Mesendoderm (in vitro differentiated cells): ENCODE results near the gene TNNI2.
A peak's percentile ranks its signal among the peaks of the same experiment; 100 is the strongest.
"Not testable (repeated sequence)": the region's sequence is repeated elsewhere in the genome, so short reads cannot be mapped to it uniquely, and the experiment has no call there.

Experiments
- DNase-seq: peaks from one replicate; pipeline ENCODE4 v3.0.0; 2013
- H2AK5ac ChIP-seq: 2 replicates; pipeline ENCODE4 v1.6.1; 2013; ENCODE audit warnings: low read length, inconsistent platforms
- H2BK120ac ChIP-seq: 2 replicates; pipeline ENCODE4 v1.6.1; 2013; ENCODE audit warnings: low read depth, mild to moderate bottlenecking, low read length, moderate library complexity, mixed read lengths
- H2BK15ac ChIP-seq: replicated peaks from 2 replicates; pipeline ENCODE4 v1.6.1; 2013; ENCODE audit warnings: low read depth, mild to moderate bottlenecking, moderate library complexity
- H2BK5ac ChIP-seq: 2 replicates; pipeline ENCODE4 v1.6.1; 2013; ENCODE audit warnings: low read length, inconsistent platforms
- H3K18ac ChIP-seq: 2 replicates; pipeline ENCODE4 v1.6.1; 2013; ENCODE audit warnings: mild to moderate bottlenecking, low read length, mixed read lengths
- H3K23ac ChIP-seq: one replicate; pipeline ENCODE4 v1.6.1; 2013; ENCODE audit warnings: low read length
- H3K27ac ChIP-seq: 2 replicates; pipeline ENCODE4 v1.5.1; 2013; ENCODE audit warnings: low read depth, mild to moderate bottlenecking, inconsistent platforms, low read length, moderate library complexity
- H3K27me3 ChIP-seq: 2 replicates; pipeline ENCODE4 v1.6.1; 2013; ENCODE audit warnings: low read length, control low read depth, mild to moderate bottlenecking, inconsistent platforms; ENCODE audit not compliant: insufficient read depth, poor library complexity
- H3K36me3 ChIP-seq: 2 replicates; pipeline ENCODE4 v1.6.1; 2013; ENCODE audit warnings: low read length, inconsistent platforms; ENCODE audit not compliant: control insufficient read depth, insufficient read depth
- H3K4ac ChIP-seq: one replicate; pipeline ENCODE4 v1.6.1; 2013; ENCODE audit warnings: low read depth, mild to moderate bottlenecking, low read length, moderate library complexity
- H3K4me1 ChIP-seq: 2 replicates; pipeline ENCODE4 v1.6.1; 2013; ENCODE audit warnings: low read depth, low read length, inconsistent platforms; ENCODE audit not compliant: control insufficient read depth
- H3K4me2 ChIP-seq: 2 replicates; pipeline ENCODE4 v1.6.1; 2013; ENCODE audit warnings: low read length
- H3K4me3 ChIP-seq: 2 replicates; pipeline ENCODE4 v1.5.1; 2013; ENCODE audit warnings: mild to moderate bottlenecking, low read length
- H3K56ac ChIP-seq: one replicate; pipeline ENCODE4 v1.6.1; 2013; ENCODE audit warnings: low read length
- H3K79me1 ChIP-seq: 2 replicates; pipeline ENCODE4 v1.6.1; 2013; ENCODE audit warnings: low read length, inconsistent platforms
- H3K79me2 ChIP-seq: 2 replicates; pipeline ENCODE4 v1.6.1; 2013; ENCODE audit warnings: mild to moderate bottlenecking, low read length; ENCODE audit not compliant: control insufficient read depth, insufficient read depth
- H3K9ac ChIP-seq: 2 replicates; pipeline ENCODE4 v1.6.1; 2013; ENCODE audit warnings: low read length, inconsistent platforms
- H4K5ac ChIP-seq: one replicate; pipeline ENCODE4 v1.6.1; 2013; ENCODE audit warnings: low read length
- H4K8ac ChIP-seq: one replicate; pipeline ENCODE4 v1.6.1; 2013; ENCODE audit warnings: low read depth, mild to moderate bottlenecking, control low read depth, low read length, moderate library complexity
- WGBS: extraction: QIAGEN DNeasy Blood & Tissue Kit; methylation state at CpG from one replicate; pipeline ENCODE4 v1.1.7; 2013; ENCODE audit warnings: low lambda C conversion rate, missing lambda C conversion rate; ENCODE audit not compliant: insufficient coverage; ENCODE audit errors: extremely low coverage; 5-methylcytosine and 5-hydroxymethylcytosine counted together

Gene TNNI2

DNA sequence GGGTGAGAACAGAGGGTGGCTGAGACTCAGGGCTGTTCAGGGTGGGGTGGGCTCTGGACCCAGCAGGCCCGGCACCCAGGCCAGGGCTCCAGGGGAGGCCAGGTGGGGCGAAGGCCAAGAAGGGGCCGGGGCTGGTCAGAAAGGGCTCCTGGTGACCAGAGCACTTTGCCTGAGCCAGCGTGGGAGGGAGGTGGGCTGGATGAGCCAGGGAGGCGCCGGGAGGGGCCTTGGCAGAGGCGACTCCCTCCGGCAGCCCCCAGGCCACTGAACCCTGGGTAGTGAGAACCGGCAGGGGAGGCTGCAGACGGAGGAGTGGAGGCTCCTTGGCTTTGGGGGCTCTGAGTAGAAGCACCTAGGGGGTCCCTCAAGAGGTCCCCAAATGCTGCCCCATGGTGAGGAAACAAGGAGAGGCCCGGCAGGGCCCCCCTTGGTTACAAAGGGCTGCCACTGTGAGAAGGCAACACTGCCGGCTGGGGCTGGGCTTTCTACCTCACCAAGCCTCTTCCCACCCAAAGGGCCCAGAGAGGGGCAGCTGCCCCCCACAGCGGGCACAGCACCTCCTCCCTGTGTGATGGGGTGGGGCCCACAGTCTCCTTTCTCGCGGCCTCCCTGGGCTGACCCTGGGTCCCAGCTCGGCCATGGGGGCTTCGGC is 35.8 kb downstream of the TNNI2 start:
- H2BK120ac ChIP-seq, H3K18ac ChIP-seq, H3K79me2 ChIP-seq, H3K23ac ChIP-seq, H2BK15ac ChIP-seq, H4K8ac ChIP-seq, H3K56ac ChIP-seq, H3K9ac ChIP-seq, DNase-seq, H3K27ac ChIP-seq, H3K4me1 ChIP-seq, H2BK5ac ChIP-seq, H3K79me1 ChIP-seq, H2AK5ac ChIP-seq, H4K5ac ChIP-seq, H3K4me2 ChIP-seq, H3K4ac ChIP-seq, H3K27me3 ChIP-seq, H3K4me3 ChIP-seq, H3K36me3 ChIP-seq: not testable (repeated sequence)
- WGBS, result no CpG with 5 or more reads among the region's 17 CpGs

- Histone ChIP-seq H2AK5ac (no peak overlapping the region), H3K27ac (no peak overlapping the region), H3K4ac (no peak overlapping the region), H3K79me2 (no peaks in the 10 kb centered on the region), H3K18ac (no peak overlapping the region), H3K4me1 (no peaks in the 10 kb centered on the region), H3K36me3 (no peaks in the 10 kb centered on the region), H3K4me3 (no peak overlapping the region), H3K79me1 (no peaks in the 10 kb centered on the region), H3K56ac (no peak overlapping the region), H3K27me3 (no peaks in the 10 kb centered on the region), H3K9ac (no peak overlapping the region), H2BK120ac (no peak overlapping the region), H2BK15ac (no peak overlapping the region), H4K8ac (no peak overlapping the region), H2BK5ac (no peak overlapping the region), H3K4me2 (no peak overlapping the region), H3K23ac (no peak overlapping the region), H4K5ac (no peak overlapping the region)
- no CpG with 5 or more reads among the region's 28 CpGs for WGBS
- DNase-seq, result no peak
Measured at GRCh38 chr11:1875093-1875850, 36.5 kb downstream of the TNNI2 start.

GRCh38 chr11:1875851-1876301 is 37.1 kb downstream of the TNNI2 start:
- not testable (repeated sequence) for H4K5ac ChIP-seq, H3K27me3 ChIP-seq, H2BK15ac ChIP-seq, H2BK120ac ChIP-seq, H3K9ac ChIP-seq, H3K79me2 ChIP-seq, DNase-seq, H3K18ac ChIP-seq, H3K4me1 ChIP-seq, H3K36me3 ChIP-seq, H2AK5ac ChIP-seq, H3K4ac ChIP-seq, H3K4me2 ChIP-seq, H2BK5ac ChIP-seq, H3K23ac ChIP-seq, H3K56ac ChIP-seq, H3K79me1 ChIP-seq, H4K8ac ChIP-seq, H3K4me3 ChIP-seq, H3K27ac ChIP-seq
- WGBS, result no CpG with 5 or more reads among the region's 13 CpGs

GRCh38 chr11:1876361-1877063 is 37.7 kb downstream of the TNNI2 start:
- no CpG with 5 or more reads among the region's 26 CpGs for WGBS
- DNase-seq, result peak; percentile 62
- H2BK15ac ChIP-seq, result no peak overlapping the region
- no peak overlapping the region for H3K4me2 ChIP-seq
- no peak overlapping the region for H4K5ac ChIP-seq
- no peak overlapping the region for H3K4me3 ChIP-seq
- peak overlapping the region; percentile 56 for H3K56ac ChIP-seq
- no peak overlapping the region for H2AK5ac ChIP-seq
- no peak overlapping the region for H3K23ac ChIP-seq
- no peaks in the 10 kb centered on the region for H3K27me3 ChIP-seq
- H3K36me3 ChIP-seq, result no peaks in the 10 kb centered on the region
- H3K27ac ChIP-seq, result no peak overlapping the region
- H3K79me2 ChIP-seq, result no peaks in the 10 kb centered on the region
- no peak overlapping the region for H3K4ac ChIP-seq
- H2BK5ac ChIP-seq, result no peak overlapping the region
- no peak overlapping the region for H3K18ac ChIP-seq
- no peak overlapping the region for H3K9ac ChIP-seq
- H2BK120ac ChIP-seq, result no peak overlapping the region
- no peaks in the 10 kb centered on the region for H3K79me1 ChIP-seq
- H4K8ac ChIP-seq, result no peak overlapping the region
- H3K4me1 ChIP-seq, result no peaks in the 10 kb centered on the region

- no peak overlapping the region for H3K4me2 ChIP-seq
- no peak overlapping the region for H3K18ac ChIP-seq
- H3K4ac ChIP-seq, result no peak overlapping the region
- no peak overlapping the region for H3K23ac ChIP-seq
- no peak overlapping the region for H2BK120ac ChIP-seq
- no peak overlapping the region for H3K9ac ChIP-seq
- H2AK5ac ChIP-seq, result no peak overlapping the region
- H3K56ac ChIP-seq, result no peak overlapping the region
- H2BK5ac ChIP-seq, result no peak overlapping the region
- no CpG with 5 or more reads among the region's 33 CpGs for WGBS
- H3K4me1 ChIP-seq, result no peaks in the 10 kb centered on the region
- no peak overlapping the region for H4K8ac ChIP-seq
- no peaks in the 10 kb centered on the region for H3K27me3 ChIP-seq
- DNase-seq, result peak; percentile 36
- H3K4me3 ChIP-seq, result no peak overlapping the region
- H2BK15ac ChIP-seq, result no peak overlapping the region
- no peak overlapping the region for H4K5ac ChIP-seq
- H3K27ac ChIP-seq, result no peak overlapping the region
- no peaks in the 10 kb centered on the region for H3K79me2 ChIP-seq
- H3K79me1 ChIP-seq, result no peaks in the 10 kb centered on the region
- no peaks in the 10 kb centered on the region for H3K36me3 ChIP-seq
Measured at GRCh38 chr11:1877211-1878136, 38.7 kb downstream of the TNNI2 start.
